HG03025 (cell line): ENCODE results near the gene GDF11.
A peak's percentile ranks its signal among the peaks of the same experiment; 100 is the strongest.
"Not testable (repeated sequence)": the region's sequence is repeated elsewhere in the genome, so short reads cannot be mapped to it uniquely, and the experiment has no call there.

Experiments used
- ATAC-seq: cut with Tn5 transposase; IDR thresholded peaks from one replicate; pipeline ENCODE4 v1.9.1; 2021; ENCODE audit warnings: mild to moderate bottlenecking, moderate library complexity; ENCODE audit not compliant: unreplicated experiment, low FRiP score

GDF11 gene

DNA sequence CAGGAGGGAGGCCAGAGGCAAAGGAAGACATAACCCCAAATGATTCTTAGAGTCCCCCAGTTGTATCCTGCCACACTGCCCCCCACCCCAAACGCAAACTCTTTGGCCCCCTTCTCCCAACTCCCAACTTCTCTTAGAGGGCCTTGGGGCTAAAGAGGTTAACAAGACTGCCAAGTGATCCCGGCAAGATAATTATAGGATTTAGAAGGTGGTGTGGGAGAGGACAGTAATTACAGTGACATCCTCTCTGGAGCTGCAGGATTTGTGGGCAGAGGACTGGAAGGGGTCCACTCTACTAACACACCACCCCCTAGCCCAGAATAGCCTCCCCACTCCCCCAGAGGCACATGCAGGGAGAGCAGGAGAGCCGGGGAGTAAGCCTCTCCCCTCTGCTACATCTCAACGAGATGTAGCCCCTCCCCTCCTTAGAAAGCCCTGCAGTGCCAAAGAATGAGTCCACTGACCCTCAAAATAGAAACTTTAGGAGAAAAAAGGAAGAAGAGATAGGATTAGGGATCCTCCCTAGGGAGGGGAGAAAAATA lies 5.3 kb upstream of the GDF11 start:
- ATAC-seq: no peak

DNA sequence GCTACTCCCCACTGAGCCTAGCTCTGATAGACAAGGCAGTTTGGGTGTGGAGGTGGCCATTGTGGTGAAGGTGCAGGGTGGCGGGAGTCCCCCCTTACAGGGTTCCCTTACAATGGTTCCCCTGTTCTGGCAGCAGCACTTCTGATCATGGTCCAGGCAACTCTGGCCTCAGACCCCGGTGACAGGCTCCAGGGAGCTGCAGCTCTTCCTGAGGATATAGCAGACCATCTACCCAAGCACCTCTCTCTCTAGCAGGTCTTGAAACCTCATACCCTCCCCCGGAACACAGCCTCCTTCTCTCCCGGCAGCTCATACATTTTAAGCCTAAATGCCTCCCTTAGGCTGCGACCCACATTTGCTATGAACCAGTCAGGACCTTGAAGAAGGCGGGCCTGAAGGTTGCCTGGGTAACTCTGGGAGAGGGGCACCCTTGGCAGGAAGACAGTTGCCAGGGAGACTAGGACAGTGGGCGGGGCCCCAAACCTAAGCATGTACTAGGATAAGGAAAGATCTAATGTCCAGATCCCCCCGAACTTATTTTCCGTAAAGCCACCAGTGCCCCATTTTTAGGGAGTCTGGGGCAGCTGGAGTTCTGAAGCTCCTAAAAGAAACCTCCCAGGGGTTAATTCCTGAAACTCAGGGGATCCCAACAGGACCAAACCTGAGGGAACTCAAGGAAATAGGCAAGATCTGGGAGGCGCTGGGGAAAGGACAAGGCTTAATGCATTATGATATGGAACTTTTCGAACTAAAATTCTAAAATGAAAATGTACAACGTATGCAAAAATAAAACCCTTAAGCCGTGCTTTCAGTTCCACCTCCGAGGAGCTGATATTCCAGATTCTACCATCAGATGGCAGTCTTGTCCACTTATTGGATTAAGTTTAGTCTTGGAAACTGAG lies 4.5 kb upstream of the GDF11 start:
- ATAC-seq: peak; percentile 75

DNA sequence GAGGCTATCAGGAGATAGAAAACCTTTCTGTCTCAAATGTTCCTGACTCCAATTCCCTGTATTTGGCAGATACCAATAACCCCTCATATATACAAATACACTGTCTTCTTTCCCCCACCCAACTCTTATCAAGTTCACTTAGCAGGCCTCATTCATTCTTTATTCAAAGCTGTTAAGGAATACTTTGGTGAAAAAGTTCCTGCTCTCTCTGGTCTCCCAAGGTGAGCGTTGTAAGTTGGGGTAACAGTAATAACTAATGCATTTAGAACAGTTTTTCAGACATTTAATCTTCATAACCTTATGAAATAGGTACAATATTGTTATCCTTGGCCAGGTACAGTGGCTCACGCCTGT lies 3.9 kb upstream of the GDF11 start:
- no peak for ATAC-seq

DNA sequence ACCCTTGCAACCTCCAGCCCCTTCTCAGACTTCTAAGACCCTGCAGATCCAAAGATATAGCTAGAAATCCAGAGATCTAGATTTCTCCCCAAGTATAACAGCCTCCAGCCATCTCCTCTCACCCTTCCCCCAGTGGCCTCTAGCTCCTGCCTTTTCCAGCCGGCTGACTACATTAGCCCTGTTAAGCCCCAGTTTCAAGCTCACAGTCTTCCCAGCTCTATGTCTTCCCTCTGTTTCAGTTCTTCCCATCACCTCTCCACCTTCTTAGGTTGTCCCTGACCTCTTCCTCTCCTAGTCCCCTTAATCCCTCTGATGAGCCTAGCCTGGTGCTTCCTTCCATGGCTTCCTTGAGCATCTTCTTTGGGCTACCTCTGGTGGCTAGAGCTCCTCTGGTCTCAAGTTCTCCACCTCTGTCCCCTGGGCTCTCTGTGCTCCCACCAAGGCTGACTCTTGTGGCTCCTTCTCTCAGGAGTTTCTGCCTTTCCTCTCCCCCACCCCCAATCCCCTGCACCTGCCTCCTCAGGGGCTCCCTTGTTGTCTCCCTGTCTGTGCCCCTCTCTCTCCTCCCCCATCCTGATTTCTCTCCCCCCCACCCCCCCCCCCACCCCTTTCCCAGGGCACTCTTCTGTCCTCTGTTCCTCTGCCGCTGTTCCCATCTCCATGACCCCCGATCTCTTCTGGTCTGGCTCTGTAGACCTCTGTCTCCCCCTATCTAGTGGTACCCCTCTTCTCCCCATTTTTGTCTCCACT lies 816 bp upstream of the GDF11 start:
- no peak for ATAC-seq

DNA sequence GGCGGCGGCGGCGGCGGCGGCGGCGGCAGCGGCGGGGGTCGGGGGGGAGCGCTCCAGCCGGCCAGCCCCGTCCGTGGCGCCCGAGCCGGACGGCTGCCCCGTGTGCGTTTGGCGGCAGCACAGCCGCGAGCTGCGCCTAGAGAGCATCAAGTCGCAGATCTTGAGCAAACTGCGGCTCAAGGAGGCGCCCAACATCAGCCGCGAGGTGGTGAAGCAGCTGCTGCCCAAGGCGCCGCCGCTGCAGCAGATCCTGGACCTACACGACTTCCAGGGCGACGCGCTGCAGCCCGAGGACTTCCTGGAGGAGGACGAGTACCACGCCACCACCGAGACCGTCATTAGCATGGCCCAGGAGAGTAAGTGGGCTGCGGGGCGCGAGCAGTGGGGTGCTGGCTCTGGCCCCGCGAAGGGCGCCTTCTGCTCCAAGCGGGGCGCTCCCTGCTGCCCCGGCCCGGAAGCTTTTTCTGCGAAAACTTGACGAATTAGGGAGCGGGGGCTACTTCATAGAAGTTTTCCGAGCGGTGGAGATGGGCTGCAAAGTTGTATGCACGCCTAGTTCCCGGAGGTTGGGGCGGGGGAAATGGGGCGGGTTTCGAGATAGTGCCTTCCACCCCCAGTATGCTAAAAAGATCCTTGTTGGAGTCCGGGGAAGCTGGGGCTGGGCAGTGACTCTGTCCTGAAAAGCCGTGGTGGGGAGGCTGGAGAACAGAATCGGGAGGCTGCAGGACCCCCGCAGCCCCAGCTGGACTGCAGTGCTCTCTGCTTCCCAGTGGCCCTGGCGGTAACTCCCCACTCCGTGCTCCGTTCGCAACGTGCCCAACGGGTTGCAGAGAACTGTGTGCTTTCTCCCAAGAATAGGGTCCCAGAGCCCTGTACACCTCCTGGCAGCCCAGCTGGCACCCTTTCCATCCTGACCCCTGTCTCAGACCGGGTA lies 751 bp downstream of the GDF11 start:
- peak; percentile 43 for ATAC-seq

DNA sequence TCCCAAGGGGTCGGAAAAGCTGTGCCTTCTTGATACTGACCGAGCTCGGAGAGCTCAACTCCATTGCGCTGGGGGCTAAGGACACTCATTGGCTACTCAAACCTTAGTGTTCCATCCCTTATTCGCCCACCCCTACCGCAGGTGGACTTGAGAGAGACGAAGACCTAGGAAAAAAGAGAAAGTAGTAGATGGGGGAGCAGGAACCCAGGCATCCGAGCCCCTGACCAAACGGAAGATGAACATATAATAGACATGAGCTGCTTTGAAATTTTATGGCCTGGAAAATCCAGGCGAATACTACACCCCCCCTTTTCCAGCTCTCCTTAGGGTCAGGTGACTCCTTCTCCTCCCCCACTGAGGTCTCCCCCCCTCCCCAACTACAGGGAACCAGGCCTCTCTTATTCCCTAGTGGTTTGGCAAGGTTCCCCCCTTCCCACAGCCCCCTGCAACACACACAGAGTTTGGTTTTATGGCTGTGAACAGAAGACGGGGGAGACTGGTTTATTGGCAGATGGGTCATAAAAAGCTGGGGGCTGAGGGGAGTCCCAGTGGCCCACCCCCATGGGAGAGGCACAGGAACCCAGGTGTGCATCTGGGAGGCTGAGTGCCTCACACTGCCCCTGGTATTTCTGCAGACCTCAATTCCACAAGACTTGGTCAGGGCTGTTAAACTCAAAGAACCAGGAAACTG lies 1.6 kb downstream of the GDF11 start:
- no peak for ATAC-seq

DNA sequence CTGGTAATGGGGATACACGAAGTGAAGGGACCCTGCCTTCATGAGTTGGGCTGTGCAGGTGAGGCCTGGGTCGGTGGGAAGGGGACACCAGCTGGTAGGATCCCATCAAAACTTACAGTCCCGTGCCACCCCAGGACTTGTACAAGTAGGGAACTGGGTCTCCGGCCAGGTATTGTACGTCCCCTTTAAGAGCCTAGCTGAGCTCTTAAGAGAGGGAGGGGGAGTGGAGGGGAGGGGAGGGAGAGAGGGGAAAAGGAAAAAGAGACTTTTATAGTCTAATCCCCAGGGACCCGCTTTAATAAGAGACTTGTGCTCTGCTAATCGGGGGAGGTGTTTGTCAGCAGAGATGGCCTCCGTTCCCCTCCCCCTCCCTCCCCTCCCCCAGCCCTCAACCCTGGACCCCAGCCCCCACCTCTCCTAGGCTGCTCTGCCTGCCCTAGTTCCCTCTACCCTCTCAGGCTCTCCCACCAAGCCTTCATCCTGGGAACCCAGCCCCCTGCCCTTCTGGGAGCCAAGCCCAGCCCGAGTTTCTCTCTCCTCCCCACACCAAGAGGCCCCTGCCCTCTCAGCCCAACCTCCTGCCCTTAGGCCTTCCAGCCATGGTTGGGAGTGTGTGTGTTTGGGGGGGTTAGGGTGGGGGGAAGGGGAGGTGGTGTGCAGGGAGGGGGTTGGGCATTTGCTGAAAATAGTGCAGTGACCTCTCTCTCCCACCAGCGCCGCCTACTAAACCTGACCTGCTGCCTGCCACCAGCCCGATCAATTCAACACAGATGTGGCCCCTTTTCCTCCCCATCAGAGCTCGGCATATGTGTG lies 2.6 kb downstream of the GDF11 start:
- ATAC-seq: no peak

DNA sequence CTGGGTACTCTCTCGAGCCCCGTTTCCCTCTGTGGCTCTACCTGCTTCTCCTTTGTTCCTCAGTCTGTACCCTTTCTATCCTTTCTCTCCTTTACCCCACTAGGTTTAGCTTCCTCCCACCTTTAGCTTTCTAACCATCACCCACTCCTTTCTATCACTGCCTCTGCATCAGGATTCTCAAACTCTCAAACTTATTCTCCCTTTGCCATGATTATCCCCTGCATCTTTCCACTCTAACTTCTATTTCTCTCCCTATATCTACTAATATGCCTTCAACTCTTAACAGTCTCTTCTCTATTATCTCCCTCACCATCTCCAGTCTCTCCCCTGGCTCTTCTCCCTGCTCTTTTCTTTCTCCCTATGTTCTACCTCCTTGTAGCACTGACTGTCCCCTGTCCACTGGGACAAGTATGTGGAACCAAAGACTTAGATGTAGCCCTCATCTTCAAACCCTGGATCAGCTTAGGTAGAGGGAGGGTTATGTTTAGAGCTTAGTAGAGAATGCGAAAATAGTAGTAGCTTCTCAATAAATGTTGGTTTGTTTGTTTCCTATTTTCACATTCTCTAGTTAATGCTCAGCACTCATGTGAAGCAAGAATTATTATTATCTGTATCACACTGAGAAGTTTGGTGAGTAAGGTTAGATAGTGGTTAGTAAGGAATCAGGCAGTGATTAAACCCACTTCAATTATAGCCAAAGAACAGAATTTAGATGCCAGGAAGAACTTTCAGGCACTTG lies 3.4 kb downstream of the GDF11 start:
- no peak for ATAC-seq

DNA sequence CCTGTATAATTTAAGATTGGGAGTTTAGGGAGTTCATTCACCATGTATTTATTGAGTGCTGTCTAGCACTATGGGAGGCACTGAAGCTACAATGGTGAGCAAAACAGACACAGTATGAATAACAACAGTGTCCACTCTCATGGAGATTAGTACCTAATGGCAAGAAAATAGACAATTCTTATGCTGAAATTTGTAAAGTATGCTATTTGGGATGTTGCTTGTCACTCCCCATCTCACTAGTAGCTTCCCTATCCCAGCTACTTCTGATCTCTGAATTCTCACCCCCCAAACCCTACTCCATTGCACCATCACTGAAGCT lies 4.0 kb downstream of the GDF11 start:
- ATAC-seq: no peak

DNA sequence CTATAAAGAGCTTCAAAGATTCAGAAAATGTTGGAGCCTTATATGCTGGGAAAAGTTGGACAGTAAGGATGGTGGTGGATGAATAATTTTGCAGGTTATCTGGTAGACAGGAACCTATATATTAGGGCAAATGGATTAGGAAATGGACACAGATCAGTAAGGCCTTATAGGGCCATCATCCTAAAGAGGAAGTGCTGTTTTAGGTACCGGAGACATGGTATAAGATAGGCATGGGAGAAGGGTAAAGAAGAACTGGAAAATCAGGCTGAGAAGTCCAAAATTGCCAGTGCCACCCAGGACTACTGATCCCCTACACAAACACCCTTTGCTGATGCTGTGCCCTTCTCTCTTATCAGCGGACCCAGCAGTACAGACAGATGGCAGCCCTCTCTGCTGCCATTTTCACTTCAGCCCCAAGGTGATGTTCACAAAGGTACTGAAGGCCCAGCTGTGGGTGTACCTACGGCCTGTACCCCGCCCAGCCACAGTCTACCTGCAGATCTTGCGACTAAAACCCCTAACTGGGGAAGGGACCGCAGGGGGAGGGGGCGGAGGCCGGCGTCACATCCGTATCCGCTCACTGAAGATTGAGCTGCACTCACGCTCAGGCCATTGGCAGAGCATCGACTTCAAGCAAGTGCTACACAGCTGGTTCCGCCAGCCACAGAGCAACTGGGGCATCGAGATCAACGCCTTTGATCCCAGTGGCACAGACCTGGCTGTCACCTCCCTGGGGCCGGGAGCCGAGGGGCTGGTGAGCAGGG lies 5.5 kb downstream of the GDF11 start:
- no peak for ATAC-seq

DNA sequence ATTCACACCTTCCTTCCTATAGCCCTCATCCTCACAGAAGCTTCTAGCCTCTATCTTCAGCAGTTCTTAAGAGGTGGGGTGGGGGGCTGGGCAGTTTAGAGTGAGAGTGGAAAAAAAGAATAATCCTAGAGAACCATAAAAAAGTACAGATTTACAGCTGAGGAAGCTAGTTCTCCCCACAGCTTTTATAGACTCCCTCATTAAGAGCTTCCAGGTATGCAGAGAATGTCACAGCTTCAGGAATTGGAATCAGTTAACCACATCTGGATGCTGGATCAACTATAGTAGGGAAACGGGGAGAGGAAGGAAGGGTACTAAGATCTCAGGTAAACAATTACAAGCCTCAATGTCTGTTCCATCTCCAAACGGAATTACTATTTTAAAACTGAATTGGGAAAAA lies 12.3 kb downstream of the GDF11 start:
- no peak for ATAC-seq

DNA sequence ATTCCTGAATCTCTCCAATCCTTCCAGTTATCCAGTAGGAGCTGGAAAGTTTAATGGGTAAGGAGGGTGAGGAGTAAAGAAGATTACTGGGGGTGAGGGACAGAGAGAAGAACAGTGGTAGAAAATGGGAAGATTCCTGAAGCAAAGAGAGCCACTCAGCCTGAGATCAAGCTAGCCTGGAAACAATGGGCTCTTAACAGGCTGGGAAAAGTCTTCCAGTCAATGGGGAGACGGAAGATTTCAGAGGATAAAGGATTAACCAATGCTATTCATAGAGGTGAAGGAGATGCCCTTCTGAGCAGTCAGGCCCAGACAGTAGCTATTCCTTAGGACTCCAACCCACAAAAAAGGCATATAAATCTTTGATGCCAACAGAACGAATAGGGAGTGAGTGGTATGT lies 14.8 kb downstream of the GDF11 start:
- no peak for ATAC-seq

DNA sequence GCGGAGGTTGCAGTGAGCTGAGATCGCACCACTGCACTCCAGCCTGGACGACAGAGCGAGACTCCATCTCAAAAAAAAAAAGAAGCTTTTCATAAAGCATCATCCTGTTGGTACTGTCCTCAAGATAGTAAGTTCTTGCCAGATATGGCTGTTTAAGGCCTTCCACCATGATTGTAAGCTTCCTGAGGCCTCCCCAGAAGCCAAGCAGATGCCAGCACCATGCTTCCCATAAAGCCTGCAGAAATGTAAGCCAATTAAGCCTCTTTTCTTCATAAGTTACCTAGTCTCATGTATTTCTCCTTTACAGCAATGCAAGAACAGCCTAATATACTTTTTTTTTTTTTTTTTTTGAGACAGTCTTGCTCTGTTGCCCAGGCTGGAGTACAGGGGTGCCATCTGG lies 15.7 kb downstream of the GDF11 start:
- ATAC-seq: not testable (repeated sequence)

DNA sequence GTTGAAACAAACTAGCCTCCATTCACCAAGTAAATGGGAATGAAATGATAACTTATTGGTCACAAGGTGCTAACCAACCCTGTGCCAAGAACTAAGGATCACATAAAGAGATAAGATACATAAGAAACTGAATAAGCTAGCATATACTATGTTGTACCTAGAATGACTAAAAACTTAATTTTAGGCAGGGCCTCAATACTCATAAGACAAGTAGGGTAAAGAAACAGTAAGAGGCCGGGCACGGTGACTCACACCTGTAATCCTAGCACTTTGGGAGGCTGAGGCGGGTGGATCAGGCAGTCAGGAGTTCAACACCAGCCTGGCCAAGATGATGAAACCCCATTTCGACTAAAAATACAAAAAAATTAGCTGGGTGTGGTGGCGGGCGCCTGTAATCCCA lies 17.7 kb downstream of the GDF11 start:
- no peak for ATAC-seq

DNA sequence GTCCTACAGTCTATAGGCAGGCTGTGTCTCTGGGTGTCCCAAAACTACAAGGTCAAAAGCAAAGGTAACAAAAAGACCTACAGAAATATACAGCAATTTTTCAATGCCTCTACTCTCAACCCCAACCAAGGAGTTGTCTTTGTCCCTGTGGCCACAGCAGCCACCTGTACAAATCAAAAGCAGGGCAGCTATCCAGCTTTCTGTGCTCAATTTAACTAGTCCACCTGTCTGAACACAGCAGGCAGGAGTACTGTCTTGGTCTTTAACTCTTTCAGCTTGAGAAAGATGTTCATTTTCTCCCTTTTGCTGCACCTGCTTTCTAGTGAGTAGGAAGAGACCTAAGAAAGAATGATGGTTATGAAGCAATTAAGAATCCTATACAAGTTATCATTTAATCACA lies 19.7 kb downstream of the GDF11 start:
- ATAC-seq: no peak

DNA sequence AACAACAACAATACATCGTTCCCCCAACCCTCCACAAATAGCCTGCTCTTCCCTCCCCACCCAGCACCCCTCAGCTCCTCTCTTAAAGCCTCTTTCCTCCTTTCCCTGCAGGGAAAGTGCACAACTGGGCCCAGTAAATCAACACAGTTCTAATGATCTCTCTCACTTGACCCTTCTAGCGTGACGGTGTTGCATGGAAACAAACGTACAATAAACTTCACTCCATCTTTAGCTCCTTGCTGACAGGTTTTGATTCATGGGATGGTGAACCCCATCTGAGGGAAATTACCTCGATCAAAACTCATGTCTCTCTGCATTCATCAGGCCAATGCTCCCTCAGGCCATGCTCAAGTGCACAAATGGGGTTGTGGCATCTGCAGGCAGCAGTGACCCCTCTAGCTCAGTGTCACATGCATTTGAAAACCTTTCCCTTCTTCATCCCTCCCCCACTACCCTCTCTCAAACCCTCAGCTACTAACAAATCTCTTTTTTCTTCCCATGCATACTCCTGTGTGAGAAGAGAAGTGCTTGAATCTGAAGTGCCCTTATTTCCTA lies 22.9 kb downstream of the GDF11 start:
- ATAC-seq: no peak

DNA sequence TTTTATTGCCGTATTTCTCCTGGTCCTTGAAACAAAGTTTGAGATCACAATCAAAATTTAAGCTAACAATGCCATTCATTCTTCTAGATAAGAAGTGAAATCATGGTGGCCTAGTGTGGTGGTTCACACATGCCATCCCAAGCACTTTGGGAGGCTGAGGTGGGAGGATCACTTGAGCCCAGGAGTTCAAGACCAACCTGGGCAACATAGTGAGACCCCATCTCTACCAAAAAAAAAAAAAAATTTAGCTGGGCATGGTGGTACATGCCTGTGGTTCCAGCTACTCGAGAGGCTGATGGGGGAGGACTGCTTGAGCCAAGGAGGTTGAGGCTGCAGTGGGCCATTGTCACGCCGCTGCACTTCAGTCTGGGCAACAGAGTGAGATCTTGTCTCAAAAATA lies 24.2 kb downstream of the GDF11 start:
- ATAC-seq: no peak

DNA sequence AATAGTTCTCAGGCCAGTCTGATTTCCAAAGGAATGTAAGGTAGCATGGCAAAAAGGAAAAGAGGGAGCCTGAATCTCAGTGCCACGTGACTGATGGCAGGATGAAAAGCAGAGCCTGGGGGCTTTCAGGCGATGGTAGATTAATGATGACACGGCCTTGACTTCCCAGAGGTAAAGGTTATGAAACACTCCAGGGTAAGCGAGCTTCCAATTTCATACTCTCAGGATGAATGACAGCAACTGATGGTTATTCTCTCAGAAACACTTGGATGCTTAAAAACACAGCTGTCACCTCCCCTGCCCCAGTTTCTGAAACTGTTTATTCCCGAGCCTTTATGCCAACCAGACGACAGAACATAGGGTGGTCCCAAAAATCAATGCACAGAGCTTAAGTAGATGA lies 28.8 kb downstream of the GDF11 start:
- ATAC-seq: no peak
